ENCODE data around the gene NPHP3.

GRCh38 chr3:132637590-132637989 lies 84.6 kb downstream of the NPHP3 start:
- no peak for TF ChIP-seq CTCF (IDR thresholded peaks at IDR 0.05; ENCODE audit: low read depth, low read length, missing input control)
- no peak for TF ChIP-seq EGR1 (IDR thresholded peaks at IDR 0.05; ENCODE audit: low read depth in 2 of 2)
- no peak for TF ChIP-seq RXRA (IDR thresholded peaks at IDR 0.05)
- TF ChIP-seq TAF1 (conservative IDR thresholded peaks at IDR 0.05): no peak
- no peak for TF ChIP-seq YY1 (IDR thresholded peaks at IDR 0.05)
- TF ChIP-seq RAD21 (IDR thresholded peaks at IDR 0.05): no peak
- TF ChIP-seq REST (IDR thresholded peaks at IDR 0.05): no peak
- TF ChIP-seq MAX (IDR thresholded peaks at IDR 0.05): no peak
- no peak for TF ChIP-seq JUND (IDR thresholded peaks at IDR 0.05)
- TF ChIP-seq, protein P1, sequence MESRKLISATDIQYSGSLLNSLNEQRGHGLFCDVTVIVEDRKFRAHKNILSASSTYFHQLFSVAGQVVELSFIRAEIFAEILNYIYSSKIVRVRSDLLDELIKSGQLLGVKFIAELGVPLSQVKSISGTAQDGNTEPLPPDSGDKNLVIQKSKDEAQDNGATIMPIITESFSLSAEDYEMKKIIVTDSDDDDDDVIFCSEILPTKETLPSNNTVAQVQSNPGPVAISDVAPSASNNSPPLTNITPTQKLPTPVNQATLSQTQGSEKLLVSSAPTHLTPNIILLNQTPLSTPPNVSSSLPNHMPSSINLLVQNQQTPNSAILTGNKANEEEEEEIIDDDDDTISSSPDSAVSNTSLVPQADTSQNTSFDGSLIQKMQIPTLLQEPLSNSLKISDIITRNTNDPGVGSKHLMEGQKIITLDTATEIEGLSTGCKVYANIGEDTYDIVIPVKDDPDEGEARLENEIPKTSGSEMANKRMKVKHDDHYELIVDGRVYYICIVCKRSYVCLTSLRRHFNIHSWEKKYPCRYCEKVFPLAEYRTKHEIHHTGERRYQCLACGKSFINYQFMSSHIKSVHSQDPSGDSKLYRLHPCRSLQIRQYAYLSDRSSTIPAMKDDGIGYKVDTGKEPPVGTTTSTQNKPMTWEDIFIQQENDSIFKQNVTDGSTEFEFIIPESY (IDR thresholded peaks at IDR 0.05): no peak
- no peak for TF ChIP-seq SP1 (IDR thresholded peaks at IDR 0.05)

Data from liver (tissue), 3 donors.